ENCODE data around the gene PODXL2. TPM values are rescaled to one million over a fixed set of nuclear protein-coding genes. Genes with fewer than 3 reads are reported as not detected.

The PODXL2 gene
- total RNA-seq, 4 donors from 2014 or later, result 1.5 to 13.5 TPM; not detected in 2

DNA sequence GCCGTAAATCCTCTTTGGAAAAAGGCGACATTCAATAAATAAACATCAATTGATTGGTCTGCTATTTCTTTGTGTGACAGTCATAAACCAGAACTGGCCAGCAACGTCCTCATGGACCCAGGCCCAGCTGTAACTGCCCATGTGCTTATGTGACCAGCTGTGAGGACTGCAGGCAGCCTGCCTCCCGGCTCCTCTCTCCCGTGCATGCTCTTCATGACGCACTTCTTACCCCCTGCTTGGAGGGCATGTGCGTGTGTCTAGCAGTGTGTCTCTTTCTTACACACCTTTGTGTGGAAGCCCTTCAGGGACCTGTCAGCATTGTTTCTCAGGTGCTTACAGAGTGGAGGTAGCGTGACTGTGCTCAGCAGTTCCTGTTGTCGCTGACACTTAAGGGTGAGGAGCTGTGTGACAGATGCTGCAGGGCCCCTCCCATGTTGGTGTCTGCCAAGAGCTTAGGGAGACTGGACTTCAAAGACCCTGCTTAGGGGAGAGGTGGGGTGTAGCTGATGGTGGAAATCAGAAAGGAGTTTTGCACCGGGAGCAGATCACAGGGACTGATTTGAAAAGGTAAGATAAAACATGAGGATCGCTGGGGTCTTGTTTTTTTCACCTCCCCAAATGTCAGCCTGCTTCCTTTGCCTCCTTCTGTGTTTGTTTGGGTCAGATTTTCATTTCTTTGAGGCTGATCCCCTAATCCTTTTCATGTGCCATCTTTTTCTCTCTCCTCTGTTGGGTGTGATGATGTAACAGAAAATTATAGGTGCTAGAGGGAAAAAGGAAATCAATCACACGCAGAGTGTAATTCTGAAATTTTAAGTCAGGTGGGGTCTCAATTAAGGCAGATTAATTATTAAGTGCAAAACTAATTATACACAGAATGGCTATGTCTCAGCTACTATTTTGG, 2.1 kb downstream of the PODXL2 start:
- Histone ChIP-seq H3K27me3 (peaks cover 0 to 4% of the 10 kb centered on the region in 2 donors), H3K27ac (no peak overlapping the region), H3K9me3 (no peaks in the 10 kb centered on the region), H3K36me3 (no peaks in the 10 kb centered on the region), H3K4me1 (peaks cover 0 to 8% of the 10 kb centered on the region in 2 donors), H3K4me3 (no peak overlapping the region)
- TF ChIP-seq, protein P1, sequence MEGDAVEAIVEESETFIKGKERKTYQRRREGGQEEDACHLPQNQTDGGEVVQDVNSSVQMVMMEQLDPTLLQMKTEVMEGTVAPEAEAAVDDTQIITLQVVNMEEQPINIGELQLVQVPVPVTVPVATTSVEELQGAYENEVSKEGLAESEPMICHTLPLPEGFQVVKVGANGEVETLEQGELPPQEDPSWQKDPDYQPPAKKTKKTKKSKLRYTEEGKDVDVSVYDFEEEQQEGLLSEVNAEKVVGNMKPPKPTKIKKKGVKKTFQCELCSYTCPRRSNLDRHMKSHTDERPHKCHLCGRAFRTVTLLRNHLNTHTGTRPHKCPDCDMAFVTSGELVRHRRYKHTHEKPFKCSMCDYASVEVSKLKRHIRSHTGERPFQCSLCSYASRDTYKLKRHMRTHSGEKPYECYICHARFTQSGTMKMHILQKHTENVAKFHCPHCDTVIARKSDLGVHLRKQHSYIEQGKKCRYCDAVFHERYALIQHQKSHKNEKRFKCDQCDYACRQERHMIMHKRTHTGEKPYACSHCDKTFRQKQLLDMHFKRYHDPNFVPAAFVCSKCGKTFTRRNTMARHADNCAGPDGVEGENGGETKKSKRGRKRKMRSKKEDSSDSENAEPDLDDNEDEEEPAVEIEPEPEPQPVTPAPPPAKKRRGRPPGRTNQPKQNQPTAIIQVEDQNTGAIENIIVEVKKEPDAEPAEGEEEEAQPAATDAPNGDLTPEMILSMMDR (IDR thresholded peaks at IDR 0.05), result no peak
- no peak for TF ChIP-seq POLR2A (IDR thresholded peaks at IDR 0.05)
- intact Hi-C loops (cut with DNase I; ENCODE audit: low total_unique reads), result no loop called here
- no peak for DNase-seq

DNA sequence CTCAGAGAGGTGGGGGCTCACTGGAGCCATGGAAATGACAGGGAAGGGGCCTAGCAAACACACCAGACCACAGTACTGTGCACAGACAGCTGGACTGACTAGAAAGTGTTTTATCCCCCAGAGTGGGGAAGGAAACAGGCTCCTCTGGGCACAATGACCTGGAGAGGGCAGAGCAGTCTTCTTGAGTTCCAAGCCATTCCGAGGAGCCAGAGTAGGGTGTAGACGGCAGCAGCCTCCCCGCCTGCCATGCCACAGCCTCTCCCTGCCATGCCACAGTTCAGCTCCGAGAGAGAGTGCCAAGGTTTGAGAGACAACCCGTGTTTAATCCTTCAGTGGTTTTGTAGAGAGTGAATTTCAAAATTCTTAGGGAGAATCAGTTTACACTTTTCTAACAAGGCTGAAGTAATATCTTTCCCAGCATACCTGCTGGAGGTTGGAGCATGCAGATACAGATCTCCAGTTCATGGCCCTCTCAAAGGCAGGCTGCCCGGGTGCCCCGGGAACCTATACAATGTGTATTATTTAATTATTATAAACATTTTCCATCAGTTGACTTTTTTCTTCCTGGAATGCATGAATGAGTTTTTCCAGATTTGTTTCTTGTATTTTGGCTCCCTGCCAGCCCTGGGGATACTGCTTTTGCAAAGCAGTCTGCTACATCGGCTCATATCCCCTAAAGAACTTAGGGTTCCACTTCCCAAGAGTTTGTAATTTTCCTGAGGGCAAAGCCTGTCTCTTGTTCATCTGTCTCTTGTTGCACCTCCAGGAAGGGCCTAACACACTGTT, 3.2 kb downstream of the PODXL2 start:
- no peak for DNase-seq
- no peaks in the 10 kb centered on the region for H3K36me3 ChIP-seq

DNA sequence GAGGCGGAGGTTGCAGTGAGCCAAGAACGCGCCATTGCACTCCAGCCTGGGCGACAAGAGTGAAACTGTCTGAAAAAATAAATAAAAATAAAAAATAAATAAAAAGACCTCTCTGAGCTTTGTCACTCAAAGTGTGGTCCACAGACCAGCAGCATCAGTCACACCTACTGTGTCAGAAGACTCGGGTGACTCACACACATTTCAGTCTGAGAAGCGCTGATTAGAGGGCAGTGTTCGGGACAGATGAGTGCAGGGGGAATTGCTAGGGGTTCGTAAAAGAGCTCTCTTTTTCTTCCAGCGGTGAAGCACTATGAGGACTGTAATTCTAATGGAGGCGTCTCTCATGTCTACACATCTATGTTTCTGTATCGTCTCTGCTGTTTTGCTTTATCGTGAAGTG, 5.7 kb downstream of the PODXL2 start:
- intact Hi-C loops (cut with DNase I; ENCODE audit: low total_unique reads), result no loop called here
- H3K27me3 ChIP-seq, result peaks cover 0 to 4% of the 10 kb centered on the region in 2 donors
- no peaks in the 10 kb centered on the region for H3K9me3 ChIP-seq
- no peaks in the 10 kb centered on the region for H3K36me3 ChIP-seq
- H3K27ac ChIP-seq, result no peak overlapping the region
- TF ChIP-seq, protein P1 (IDR thresholded peaks at IDR 0.05), result no peak
- no peak for TF ChIP-seq POLR2A (IDR thresholded peaks at IDR 0.05)
- no peak for DNase-seq
- H3K4me1 ChIP-seq, result peaks cover 0 to 4% of the 10 kb centered on the region in 2 donors
- H3K4me3 ChIP-seq, result no peak overlapping the region

More for the DNA sequence above, 3.2 kb downstream of the PODXL2 start:
- peaks cover 0 to 4% of the 10 kb centered on the region in 2 donors for H3K27me3 ChIP-seq
- no peak overlapping the region for H3K27ac ChIP-seq
- intact Hi-C loops (cut with DNase I; ENCODE audit: low total_unique reads), result no loop called here
- TF ChIP-seq POLR2A (IDR thresholded peaks at IDR 0.05), result no peak
- TF ChIP-seq, protein P1 (IDR thresholded peaks at IDR 0.05), result no peak
- no peaks in the 10 kb centered on the region for H3K9me3 ChIP-seq
- H3K4me3 ChIP-seq, result no peak overlapping the region
- peaks cover 0 to 8% of the 10 kb centered on the region in 2 donors for H3K4me1 ChIP-seq

DNA sequence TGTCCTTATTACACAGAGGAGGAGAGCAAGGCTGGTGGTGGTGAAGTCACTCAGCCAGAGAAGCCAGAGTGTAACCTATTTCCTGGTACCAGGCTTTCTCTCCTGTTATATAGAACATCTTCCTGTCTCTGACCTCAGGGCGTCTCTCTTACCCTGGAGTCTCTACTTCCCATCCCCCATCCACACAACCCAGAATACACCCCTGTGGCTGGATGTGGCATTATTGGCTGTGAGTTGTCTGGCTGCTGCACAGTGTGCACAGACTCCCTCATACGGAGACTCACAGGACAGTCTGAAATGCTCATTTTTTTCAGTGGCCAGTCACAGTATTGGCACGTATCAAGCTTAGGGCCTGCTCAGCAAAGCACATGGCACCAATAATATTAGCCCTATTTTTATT, 8.6 kb downstream of the PODXL2 start:
- DNase-seq, result no peak
- intact Hi-C loops (cut with DNase I; ENCODE audit: low total_unique reads), result no loop called here
- no peak overlapping the region for H3K27ac ChIP-seq
- H3K27me3 ChIP-seq, result no peaks in the 10 kb centered on the region
- H3K9me3 ChIP-seq, result no peaks in the 10 kb centered on the region
- H3K4me1 ChIP-seq, result no peaks in the 10 kb centered on the region
- H3K36me3 ChIP-seq, result no peaks in the 10 kb centered on the region
- TF ChIP-seq, protein P1 (IDR thresholded peaks at IDR 0.05), result no peak
- no peak for TF ChIP-seq POLR2A (IDR thresholded peaks at IDR 0.05)
- no peak overlapping the region for H3K4me3 ChIP-seq

DNA sequence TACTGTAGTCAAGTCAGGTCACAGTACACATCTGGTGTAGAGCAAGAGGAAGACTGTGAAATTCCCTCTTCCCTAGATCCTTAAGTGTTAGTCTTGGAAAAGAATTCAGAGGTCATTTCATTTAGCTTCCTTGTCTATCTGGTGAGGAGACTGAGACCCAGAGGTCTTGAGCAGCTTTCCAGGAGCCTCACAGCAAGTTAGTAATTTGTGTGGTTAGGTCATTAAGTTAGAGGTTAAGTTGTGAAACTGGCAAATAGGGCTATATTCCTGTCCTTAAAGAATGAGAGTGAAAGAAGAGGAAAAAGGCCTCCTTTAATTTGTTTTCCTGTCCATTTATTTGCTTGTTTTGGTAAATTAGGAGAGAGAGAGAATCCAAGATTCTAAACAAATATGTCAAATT, 9.0 kb downstream of the PODXL2 start:
- no peak for DNase-seq

More for the DNA sequence above, 9.0 kb downstream of the PODXL2 start:
- H3K4me1 ChIP-seq, result no peaks in the 10 kb centered on the region
- TF ChIP-seq POLR2A (IDR thresholded peaks at IDR 0.05), result no peak
- TF ChIP-seq, protein P1 (IDR thresholded peaks at IDR 0.05), result no peak
- intact Hi-C loops (cut with DNase I; ENCODE audit: low total_unique reads), result no loop called here
- no peaks in the 10 kb centered on the region for H3K9me3 ChIP-seq
- H3K27me3 ChIP-seq, result no peaks in the 10 kb centered on the region
- no peak overlapping the region for H3K4me3 ChIP-seq
- H3K27ac ChIP-seq, result no peak overlapping the region
- H3K36me3 ChIP-seq, result no peaks in the 10 kb centered on the region

Data from uterus (tissue), 4 donors.